ENCODE measurements around the gene TTC39B.

The TTC39B gene

DNA sequence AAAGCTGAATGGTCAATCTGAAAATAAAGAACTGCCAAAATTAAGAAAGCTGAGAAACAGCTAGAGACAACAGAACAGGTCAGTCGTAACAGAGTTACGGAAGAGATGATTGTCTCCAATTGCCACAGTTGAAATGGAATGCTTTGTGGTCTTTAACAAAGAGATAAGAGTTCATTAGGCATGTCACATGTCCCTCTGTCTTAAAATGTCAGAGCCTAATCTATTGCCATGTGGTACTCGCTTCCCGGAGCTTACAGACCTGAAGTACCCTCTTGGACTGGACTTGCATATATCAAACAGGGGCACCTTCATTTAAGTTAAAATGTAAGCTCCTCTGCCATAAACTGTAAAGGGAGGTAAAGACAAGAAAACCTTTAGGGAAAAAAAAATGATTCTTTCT, 19.7 kb downstream of the TTC39B start:
- no peak overlapping the region for H3K9ac ChIP-seq (ENCODE audit: low read depth in 1 of 2, low read length in 2 of 2)
- H3K27me3 ChIP-seq (ENCODE audit: control insufficient read depth in 1 of 2, insufficient read depth in 2 of 2, low read length in 2 of 2): no peaks in the 10 kb centered on the region
- no peak overlapping the region for H3K4me3 ChIP-seq (ENCODE audit: low read depth in 1 of 2, low read length in 2 of 2)
- H3K4me1 ChIP-seq (ENCODE audit: control insufficient read depth in 1 of 2, insufficient read depth in 2 of 2, low read length in 2 of 2): peaks cover 0 to 6% of the 10 kb centered on the region in 2 donors
- no peaks in the 10 kb centered on the region for H3K9me3 ChIP-seq (ENCODE audit: control insufficient read depth in 1 of 2, low read length in 2 of 2)
- no peaks in the 10 kb centered on the region for H3K36me3 ChIP-seq (ENCODE audit: control insufficient read depth in 1 of 2, insufficient read depth in 2 of 2, low read length in 2 of 2)
- no peak overlapping the region for H3K27ac ChIP-seq (ENCODE audit: low read depth, low read length)

DNA sequence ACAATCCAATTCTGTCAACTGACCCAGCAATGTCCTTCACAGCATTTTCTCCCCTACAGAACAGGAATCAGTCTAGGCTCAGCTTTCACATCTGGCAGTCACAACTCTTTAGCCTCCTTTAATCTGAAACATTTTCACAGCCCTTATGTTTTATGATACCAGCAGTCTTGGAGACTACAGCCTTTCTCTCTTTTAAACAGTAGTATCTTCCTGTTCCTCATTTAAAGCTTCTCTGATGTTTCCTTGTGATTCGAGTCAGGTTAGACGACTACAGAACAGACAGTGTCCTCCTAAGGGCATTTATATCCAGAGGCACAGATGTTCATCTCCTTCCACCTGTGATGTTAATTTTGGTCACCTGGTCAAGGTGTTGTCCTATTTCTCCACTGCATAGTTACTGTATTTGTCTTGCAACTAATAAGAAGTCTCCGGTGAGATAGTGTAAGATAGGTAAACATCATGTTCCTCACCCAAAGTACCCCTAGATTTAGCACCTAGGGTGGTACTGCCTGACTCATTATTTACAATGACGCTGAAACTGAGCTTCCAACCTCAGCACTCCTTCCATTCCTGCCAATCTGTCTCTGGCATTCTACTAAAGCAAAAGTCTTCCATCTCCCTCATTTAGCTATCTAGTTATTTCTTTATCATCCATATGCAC, 20.7 kb downstream of the TTC39B start:
- Histone ChIP-seq H3K36me3 (ENCODE audit: control insufficient read depth in 1 of 2, insufficient read depth in 2 of 2, low read length in 2 of 2) (no peaks in the 10 kb centered on the region), H3K9ac (ENCODE audit: low read depth in 1 of 2, low read length in 2 of 2) (no peak overlapping the region), H3K4me1 (ENCODE audit: control insufficient read depth in 1 of 2, insufficient read depth in 2 of 2, low read length in 2 of 2) (peaks cover 0 to 6% of the 10 kb centered on the region in 2 donors), H3K27ac (ENCODE audit: low read depth, low read length) (no peak overlapping the region), H3K9me3 (ENCODE audit: control insufficient read depth in 1 of 2, low read length in 2 of 2) (no peaks in the 10 kb centered on the region), H3K27me3 (ENCODE audit: control insufficient read depth in 1 of 2, insufficient read depth in 2 of 2, low read length in 2 of 2) (no peaks in the 10 kb centered on the region), H3K4me3 (ENCODE audit: low read depth in 1 of 2, low read length in 2 of 2) (no peak overlapping the region)

DNA sequence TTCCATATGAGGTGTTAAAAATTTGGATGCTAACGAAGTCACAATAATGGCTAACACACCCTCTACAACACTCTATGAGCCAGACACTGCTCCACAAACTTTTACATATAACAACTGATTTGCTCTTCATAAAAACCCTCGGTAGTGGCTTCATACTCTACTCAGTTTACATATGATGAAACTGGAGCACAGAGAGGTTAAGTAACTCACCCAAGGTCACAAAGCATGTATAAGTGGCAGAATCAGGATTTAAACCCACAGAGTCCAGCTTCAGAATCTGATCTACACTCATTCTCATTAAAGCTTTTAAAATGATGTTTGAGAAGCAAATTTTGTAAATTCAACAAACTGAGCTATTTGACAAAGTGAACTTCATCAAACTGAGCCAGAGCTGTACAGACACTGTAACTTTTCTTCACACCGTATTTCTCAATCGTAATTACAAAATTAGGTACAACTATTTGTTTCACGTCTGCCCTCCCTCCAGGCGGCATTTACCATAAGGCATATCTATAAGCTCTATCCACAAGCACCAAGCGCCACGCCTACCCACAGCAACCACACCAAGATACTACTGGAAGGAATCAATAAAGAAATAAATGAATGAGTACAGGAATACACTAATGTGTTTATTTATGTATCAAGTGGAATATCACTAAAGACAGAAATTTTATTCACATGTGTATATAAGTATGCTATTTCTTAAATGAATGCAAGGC, 24.3 kb downstream of the TTC39B start:
- Histone ChIP-seq H3K36me3 (ENCODE audit: control insufficient read depth in 1 of 2, insufficient read depth in 2 of 2, low read length in 2 of 2) (no peaks in the 10 kb centered on the region), H3K4me3 (ENCODE audit: low read depth in 1 of 2, low read length in 2 of 2) (no peak overlapping the region), H3K4me1 (ENCODE audit: control insufficient read depth in 1 of 2, insufficient read depth in 2 of 2, low read length in 2 of 2) (peaks cover 4 to 6% of the 10 kb centered on the region in 2 donors), H3K27me3 (ENCODE audit: control insufficient read depth in 1 of 2, insufficient read depth in 2 of 2, low read length in 2 of 2) (no peaks in the 10 kb centered on the region), H3K9ac (ENCODE audit: low read depth in 1 of 2, low read length in 2 of 2) (no peak overlapping the region), H3K9me3 (ENCODE audit: control insufficient read depth in 1 of 2, low read length in 2 of 2) (no peaks in the 10 kb centered on the region), H3K27ac (ENCODE audit: low read depth, low read length) (no peak overlapping the region)

DNA sequence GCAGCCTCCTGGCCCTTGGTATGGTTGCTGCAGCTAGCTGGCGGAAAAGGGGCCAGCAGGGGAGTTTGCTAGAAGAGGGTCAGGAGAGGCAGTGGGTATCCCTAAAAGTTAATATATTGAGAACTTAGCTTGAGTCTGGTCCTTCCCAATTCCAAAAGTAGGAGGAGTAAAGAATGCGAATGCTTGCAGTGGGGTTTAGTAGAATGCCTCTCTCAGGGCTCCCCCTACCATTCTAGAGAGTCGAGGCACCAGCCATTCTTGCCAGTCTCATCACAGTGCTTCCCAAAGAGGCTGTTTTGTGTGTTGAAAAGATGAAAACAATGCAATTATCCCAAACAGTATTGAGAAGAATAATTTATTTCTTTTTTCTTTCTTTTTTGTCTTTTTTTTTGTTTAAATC, 26.4 kb downstream of the TTC39B start:
- Histone ChIP-seq H3K27ac (ENCODE audit: low read depth, low read length) (no peak overlapping the region), H3K27me3 (ENCODE audit: control insufficient read depth in 1 of 2, insufficient read depth in 2 of 2, low read length in 2 of 2) (no peaks in the 10 kb centered on the region), H3K9me3 (ENCODE audit: control insufficient read depth in 1 of 2, low read length in 2 of 2) (no peaks in the 10 kb centered on the region), H3K4me1 (ENCODE audit: control insufficient read depth in 1 of 2, insufficient read depth in 2 of 2, low read length in 2 of 2) (peaks cover 11 to 21% of the 10 kb centered on the region in 2 donors), H3K9ac (ENCODE audit: low read depth in 1 of 2, low read length in 2 of 2) (no peak overlapping the region), H3K36me3 (ENCODE audit: control insufficient read depth in 1 of 2, insufficient read depth in 2 of 2, low read length in 2 of 2) (no peaks in the 10 kb centered on the region), H3K4me3 (ENCODE audit: low read depth in 1 of 2, low read length in 2 of 2) (no peak overlapping the region)

DNA sequence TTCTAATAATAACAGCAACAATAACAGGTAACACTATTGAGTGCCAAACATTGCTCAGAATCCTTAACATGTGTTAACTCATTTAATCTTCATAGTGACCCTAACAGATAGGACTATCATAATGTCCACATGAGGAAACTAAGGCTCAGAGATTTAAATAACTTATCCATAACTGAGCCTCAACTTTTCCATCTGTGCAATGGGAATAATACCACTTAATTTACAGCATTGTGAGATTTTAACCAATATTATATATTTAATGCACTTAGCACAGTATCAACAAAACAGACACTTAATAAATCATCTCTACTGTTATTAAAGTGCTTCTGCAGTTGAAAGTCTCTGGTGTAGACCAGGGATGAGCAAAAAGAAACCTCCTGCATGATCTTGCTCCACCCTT, 28.2 kb downstream of the TTC39B start:
- no peak overlapping the region for H3K27ac ChIP-seq (ENCODE audit: low read depth, low read length)
- H3K9me3 ChIP-seq (ENCODE audit: control insufficient read depth in 1 of 2, low read length in 2 of 2): no peaks in the 10 kb centered on the region
- peaks cover 11 to 21% of the 10 kb centered on the region in 2 donors for H3K4me1 ChIP-seq (ENCODE audit: control insufficient read depth in 1 of 2, insufficient read depth in 2 of 2, low read length in 2 of 2)
- no peaks in the 10 kb centered on the region for H3K27me3 ChIP-seq (ENCODE audit: control insufficient read depth in 1 of 2, insufficient read depth in 2 of 2, low read length in 2 of 2)
- H3K4me3 ChIP-seq (ENCODE audit: low read depth in 1 of 2, low read length in 2 of 2): no peak overlapping the region
- H3K36me3 ChIP-seq (ENCODE audit: control insufficient read depth in 1 of 2, insufficient read depth in 2 of 2, low read length in 2 of 2): no peaks in the 10 kb centered on the region
- no peak overlapping the region for H3K9ac ChIP-seq (ENCODE audit: low read depth in 1 of 2, low read length in 2 of 2)

DNA sequence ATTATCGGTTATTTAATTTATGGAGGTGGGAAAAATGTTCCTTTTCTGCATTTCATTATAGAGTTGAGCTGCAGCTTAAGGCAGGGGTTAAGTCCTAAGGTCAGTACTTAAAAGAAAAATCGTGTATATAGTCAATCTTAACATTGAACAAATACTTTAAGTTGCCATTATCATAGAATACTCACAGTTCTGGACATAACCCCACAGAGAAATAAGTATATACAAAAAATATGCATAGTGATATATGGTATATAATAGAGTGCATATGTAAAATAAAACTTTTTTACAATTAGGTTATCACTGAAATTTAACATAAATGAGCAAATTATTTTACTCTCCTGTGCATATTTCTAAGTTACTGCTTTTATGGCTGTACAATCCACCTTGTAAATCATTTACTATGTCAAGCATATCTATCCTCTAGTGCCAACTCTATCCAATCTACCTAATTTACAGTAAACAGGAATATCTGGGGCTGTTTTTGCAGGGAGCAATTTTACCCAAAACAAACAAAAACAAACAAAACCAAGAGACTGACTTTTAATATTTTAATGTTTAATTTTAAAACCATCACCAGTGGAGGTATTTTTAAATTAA, 28.8 kb downstream of the TTC39B start:
- Histone ChIP-seq H3K4me1 (ENCODE audit: control insufficient read depth in 1 of 2, insufficient read depth in 2 of 2, low read length in 2 of 2) (peaks cover 11 to 19% of the 10 kb centered on the region in 2 donors), H3K9me3 (ENCODE audit: control insufficient read depth in 1 of 2, low read length in 2 of 2) (no peaks in the 10 kb centered on the region), H3K27me3 (ENCODE audit: control insufficient read depth in 1 of 2, insufficient read depth in 2 of 2, low read length in 2 of 2) (no peaks in the 10 kb centered on the region), H3K36me3 (ENCODE audit: control insufficient read depth in 1 of 2, insufficient read depth in 2 of 2, low read length in 2 of 2) (no peaks in the 10 kb centered on the region), H3K4me3 (ENCODE audit: low read depth in 1 of 2, low read length in 2 of 2) (no peak overlapping the region), H3K9ac (ENCODE audit: low read depth in 1 of 2, low read length in 2 of 2) (no peak overlapping the region), H3K27ac (ENCODE audit: low read depth, low read length) (no peak overlapping the region)

- H3K36me3 ChIP-seq (ENCODE audit: control insufficient read depth in 1 of 2, insufficient read depth in 2 of 2, low read length in 2 of 2): no peaks in the 10 kb centered on the region
- no peaks in the 10 kb centered on the region for H3K9me3 ChIP-seq (ENCODE audit: control insufficient read depth in 1 of 2, low read length in 2 of 2)
- H3K27ac ChIP-seq (ENCODE audit: low read depth, low read length): no peak overlapping the region
- H3K27me3 ChIP-seq (ENCODE audit: control insufficient read depth in 1 of 2, insufficient read depth in 2 of 2, low read length in 2 of 2): no peaks in the 10 kb centered on the region
- no peak overlapping the region for H3K9ac ChIP-seq (ENCODE audit: low read depth in 1 of 2, low read length in 2 of 2)
- H3K4me1 ChIP-seq (ENCODE audit: control insufficient read depth in 1 of 2, insufficient read depth in 2 of 2, low read length in 2 of 2): peaks cover 11 to 15% of the 10 kb centered on the region in 2 donors
- H3K4me3 ChIP-seq (ENCODE audit: low read depth in 1 of 2, low read length in 2 of 2): no peak overlapping the region
Observed at GRCh38 chr9:15277400-15278090, 29.5 kb downstream of the TTC39B start.

DNA sequence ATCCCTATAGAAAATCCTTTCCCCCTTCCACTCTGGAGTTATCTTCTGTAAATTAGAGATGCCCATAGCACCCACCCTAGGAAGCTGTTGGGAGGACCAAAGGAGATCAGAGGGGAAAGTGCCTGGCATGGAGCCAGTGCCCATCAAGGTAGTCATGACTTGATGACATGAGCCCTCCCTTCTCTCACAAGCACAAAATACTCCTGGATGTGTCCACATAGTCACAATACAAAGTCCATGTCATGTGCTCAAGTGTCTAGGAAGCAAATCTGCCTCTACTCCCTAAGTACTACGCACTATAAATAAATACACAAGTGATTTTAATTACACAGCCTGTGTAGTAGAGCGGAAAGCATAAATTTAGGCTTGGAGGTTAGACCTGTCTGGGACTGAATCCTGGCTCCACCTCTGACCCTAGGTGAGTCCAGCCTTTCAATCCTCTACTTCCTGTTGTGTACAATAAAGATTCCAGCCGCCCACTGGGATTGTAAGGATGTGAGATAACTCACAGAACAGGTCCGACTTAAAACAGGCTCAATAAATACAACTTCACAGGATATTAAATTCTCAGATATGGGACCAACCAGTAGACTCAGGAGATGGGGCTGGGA, 30.6 kb downstream of the TTC39B start:
- Histone ChIP-seq H3K36me3 (ENCODE audit: control insufficient read depth in 1 of 2, insufficient read depth in 2 of 2, low read length in 2 of 2) (no peaks in the 10 kb centered on the region), H3K27me3 (ENCODE audit: control insufficient read depth in 1 of 2, insufficient read depth in 2 of 2, low read length in 2 of 2) (no peaks in the 10 kb centered on the region), H3K4me1 (ENCODE audit: control insufficient read depth in 1 of 2, insufficient read depth in 2 of 2, low read length in 2 of 2) (peaks cover 11 to 15% of the 10 kb centered on the region in 2 donors), H3K27ac (ENCODE audit: low read depth, low read length) (no peak overlapping the region), H3K9me3 (ENCODE audit: control insufficient read depth in 1 of 2, low read length in 2 of 2) (no peaks in the 10 kb centered on the region), H3K9ac (ENCODE audit: low read depth in 1 of 2, low read length in 2 of 2) (no peak overlapping the region), H3K4me3 (ENCODE audit: low read depth in 1 of 2, low read length in 2 of 2) (no peak overlapping the region)

DNA sequence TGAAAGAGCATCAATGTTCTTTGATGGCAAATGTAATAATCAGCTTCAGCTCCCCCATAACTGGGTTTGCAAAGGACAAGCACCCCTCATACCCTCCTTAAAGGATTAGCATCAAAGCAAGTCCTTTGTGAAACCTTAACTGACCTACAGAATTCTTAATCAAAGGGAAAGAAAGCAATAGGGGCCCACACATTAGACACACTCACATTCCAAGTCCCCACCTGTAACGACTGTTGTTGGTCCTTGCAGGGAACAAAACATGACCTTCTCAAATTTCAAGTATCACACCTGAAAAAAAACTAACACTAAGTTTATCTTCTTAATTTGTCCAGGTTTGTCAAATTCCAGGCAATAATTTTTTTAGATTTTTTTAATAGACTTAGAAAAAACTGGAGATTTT, 32.6 kb downstream of the TTC39B start:
- Histone ChIP-seq H3K9me3 (ENCODE audit: control insufficient read depth in 1 of 2, low read length in 2 of 2) (no peaks in the 10 kb centered on the region), H3K4me3 (ENCODE audit: low read depth in 1 of 2, low read length in 2 of 2) (no peak overlapping the region), H3K9ac (ENCODE audit: low read depth in 1 of 2, low read length in 2 of 2) (no peak overlapping the region), H3K4me1 (ENCODE audit: control insufficient read depth in 1 of 2, insufficient read depth in 2 of 2, low read length in 2 of 2) (peaks cover 11 to 15% of the 10 kb centered on the region in 2 donors), H3K27me3 (ENCODE audit: control insufficient read depth in 1 of 2, insufficient read depth in 2 of 2, low read length in 2 of 2) (no peaks in the 10 kb centered on the region), H3K36me3 (ENCODE audit: control insufficient read depth in 1 of 2, insufficient read depth in 2 of 2, low read length in 2 of 2) (no peaks in the 10 kb centered on the region), H3K27ac (ENCODE audit: low read depth, low read length) (no peak overlapping the region)

Measured in duodenal mucosa (tissue), 2 donors.